Bronchial epithelial cell (primary cell): ENCODE results near the gene NFIC. TPM values are rescaled to one million over a fixed set of nuclear protein-coding genes. Genes with fewer than 3 reads are reported as not detected.

Experiments used
- DNase-seq: peaks from one replicate; pipeline ENCODE4 v3.0.0-alpha.2; 2010; ENCODE audit warnings: low read depth
- FAIRE-seq: peaks from 2 replicates; lab custom pipeline; 2011; peaks lifted over from hg19 to GRCh38; lab: Jason Lieb, UNC
- H3K27me3 ChIP-seq: 2 replicates; pipeline ENCODE4 v1.5.1; 2011; ENCODE audit warnings: low read length; ENCODE audit not compliant: control insufficient read depth, insufficient read depth
- H3K36me3 ChIP-seq: 2 replicates; pipeline ENCODE4 v1.5.1; 2011; ENCODE audit warnings: low read length; ENCODE audit not compliant: control insufficient read depth, insufficient read depth
- H3K4me3 ChIP-seq: 2 replicates; pipeline ENCODE4 v1.5.1; 2011; ENCODE audit warnings: mild to moderate bottlenecking, low read depth, low read length, control low read depth
- total RNA-seq: library from RNA; depleted of rRNA; stranded (reverse); fragments of >200 nt; gene quantifications from 2 replicates; pipeline ENCODE4 v1.2.1, GENCODE V29; 2014
- TF ChIP-seq, protein P1 (sequence below): IDR thresholded peaks from 2 replicates; pipeline ENCODE4 v1.5.1; 2011; ENCODE audit warnings: mild to moderate bottlenecking, moderate library complexity, low read length, control low read depth, inconsistent platforms; ENCODE audit not compliant: insufficient read depth, severe bottlenecking

NFIC gene
- total RNA-seq, 1 donor from 2014 or later = 17.6 TPM

DNA sequence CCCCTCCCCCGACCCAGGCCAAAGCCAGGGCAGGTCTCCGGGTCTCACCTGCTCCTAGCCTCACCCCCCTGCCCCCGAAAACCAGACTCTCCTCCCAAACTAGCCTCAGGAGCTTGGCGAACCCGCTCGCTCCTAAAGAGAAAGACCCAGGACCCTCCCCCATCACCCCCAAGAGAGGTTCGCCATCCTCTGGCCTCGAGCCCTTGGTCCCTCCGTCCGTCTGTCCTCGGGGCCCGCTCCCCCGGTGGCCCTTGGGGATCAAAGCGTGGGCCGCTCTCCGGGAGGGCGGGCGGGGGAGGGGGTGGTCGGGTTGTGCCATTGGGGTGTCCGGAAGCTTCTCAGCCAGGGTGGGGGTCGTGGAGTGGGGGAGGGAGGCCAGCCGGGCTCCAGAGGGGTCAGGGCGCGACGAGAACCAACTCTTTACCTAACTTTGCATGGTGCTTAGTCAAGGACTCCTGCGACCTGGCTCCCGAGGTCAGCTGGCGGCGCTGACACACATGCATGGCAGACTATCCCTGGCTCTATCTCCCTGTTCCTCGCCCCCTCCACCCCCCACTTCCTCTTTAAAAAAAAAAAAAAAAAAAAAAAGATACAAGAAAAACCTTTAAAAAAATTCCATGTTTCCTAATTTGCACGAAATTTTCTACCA is 98.3 kb downstream of the NFIC start:
- TF ChIP-seq, protein P1, sequence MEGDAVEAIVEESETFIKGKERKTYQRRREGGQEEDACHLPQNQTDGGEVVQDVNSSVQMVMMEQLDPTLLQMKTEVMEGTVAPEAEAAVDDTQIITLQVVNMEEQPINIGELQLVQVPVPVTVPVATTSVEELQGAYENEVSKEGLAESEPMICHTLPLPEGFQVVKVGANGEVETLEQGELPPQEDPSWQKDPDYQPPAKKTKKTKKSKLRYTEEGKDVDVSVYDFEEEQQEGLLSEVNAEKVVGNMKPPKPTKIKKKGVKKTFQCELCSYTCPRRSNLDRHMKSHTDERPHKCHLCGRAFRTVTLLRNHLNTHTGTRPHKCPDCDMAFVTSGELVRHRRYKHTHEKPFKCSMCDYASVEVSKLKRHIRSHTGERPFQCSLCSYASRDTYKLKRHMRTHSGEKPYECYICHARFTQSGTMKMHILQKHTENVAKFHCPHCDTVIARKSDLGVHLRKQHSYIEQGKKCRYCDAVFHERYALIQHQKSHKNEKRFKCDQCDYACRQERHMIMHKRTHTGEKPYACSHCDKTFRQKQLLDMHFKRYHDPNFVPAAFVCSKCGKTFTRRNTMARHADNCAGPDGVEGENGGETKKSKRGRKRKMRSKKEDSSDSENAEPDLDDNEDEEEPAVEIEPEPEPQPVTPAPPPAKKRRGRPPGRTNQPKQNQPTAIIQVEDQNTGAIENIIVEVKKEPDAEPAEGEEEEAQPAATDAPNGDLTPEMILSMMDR = no peak
- Histone ChIP-seq H3K4me3 (no peak overlapping the region), H3K36me3 (peaks cover 5% of the 10 kb centered on the region), H3K27me3 (no peaks in the 10 kb centered on the region)
- no peak for DNase-seq
- no peak for FAIRE-seq

GRCh38 chr19:3465552-3465951 is 99.2 kb downstream of the NFIC start:
- DNase-seq (no peak), FAIRE-seq (no peak)

GRCh38 chr19:3466635-3467034 is 100.3 kb downstream of the NFIC start:
- TF ChIP-seq, protein P1 = no peak
- no peaks in the 10 kb centered on the region for H3K27me3 ChIP-seq
- DNase-seq (no peak), FAIRE-seq (no peak)
- H3K4me3 ChIP-seq = no peak overlapping the region
- peaks cover 2% of the 10 kb centered on the region for H3K36me3 ChIP-seq

More at GRCh38 chr19:3465552-3465951, 99.2 kb downstream of the NFIC start:
- TF ChIP-seq, protein P1 = no peak
- no peak overlapping the region for H3K4me3 ChIP-seq
- peaks cover 2% of the 10 kb centered on the region for H3K36me3 ChIP-seq
- no peaks in the 10 kb centered on the region for H3K27me3 ChIP-seq

DNA sequence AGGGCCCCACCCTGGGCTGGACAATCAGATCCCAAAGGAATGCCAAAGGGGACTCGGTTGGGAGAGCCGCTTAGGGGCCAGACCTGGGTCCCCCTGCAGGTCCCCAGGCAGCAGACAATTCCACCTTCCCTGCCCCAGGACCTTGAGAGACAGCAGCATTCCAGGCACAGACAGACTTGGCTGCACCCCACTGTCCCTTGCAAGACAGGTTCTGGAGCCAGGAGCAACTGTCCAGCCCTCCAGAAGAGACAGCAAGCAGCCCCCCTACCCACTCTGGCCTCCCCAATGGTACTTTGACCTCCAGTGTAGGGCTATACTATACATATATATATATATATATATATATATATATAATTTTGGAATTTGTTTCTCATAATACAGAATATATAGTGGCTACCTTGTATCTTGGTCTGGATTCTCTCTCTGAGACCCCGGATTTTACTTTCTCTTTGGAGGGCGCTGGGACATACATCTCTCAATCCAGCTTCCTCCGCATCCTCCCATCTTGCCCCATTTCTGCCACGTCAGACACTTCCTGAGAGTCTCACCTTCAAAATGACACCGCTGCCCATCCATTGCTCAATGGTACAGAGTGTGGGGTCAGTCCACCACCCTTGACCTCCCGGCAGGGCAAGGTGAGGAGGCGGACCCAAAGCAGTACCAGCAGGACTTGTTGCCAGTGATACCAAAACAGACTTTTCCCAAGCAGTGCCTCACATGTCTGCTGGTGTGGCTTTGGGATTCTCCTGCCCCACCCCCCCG is 101.2 kb downstream of the NFIC start:
- no peaks in the 10 kb centered on the region for H3K27me3 ChIP-seq
- no peak for DNase-seq
- H3K4me3 ChIP-seq = no peak overlapping the region
- H3K36me3 ChIP-seq = peaks cover 2% of the 10 kb centered on the region
- FAIRE-seq = no peak
- TF ChIP-seq, protein P1 = no peak

DNA sequence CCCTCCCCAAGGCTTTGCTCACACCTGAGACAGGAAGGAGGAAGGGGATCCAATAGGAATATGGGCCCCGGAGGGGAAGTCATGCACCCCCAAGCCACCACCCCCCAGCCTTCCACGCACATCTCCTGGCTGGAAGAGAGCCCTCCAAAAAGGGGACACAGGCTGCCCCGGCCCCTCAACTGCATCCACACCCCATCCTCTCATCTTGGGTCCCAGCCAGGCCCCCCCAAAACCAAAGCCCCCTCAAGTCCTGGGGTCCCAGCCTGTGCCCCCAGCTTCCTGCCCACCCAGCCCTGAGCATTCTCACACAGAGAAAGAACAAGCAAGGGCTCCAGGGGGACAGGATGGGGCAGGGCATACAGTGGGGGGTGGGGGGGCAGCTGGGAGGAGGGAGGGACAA is 101.8 kb downstream of the NFIC start:
- H3K36me3 ChIP-seq = peaks cover 1% of the 10 kb centered on the region
- H3K4me3 ChIP-seq = no peak overlapping the region
- FAIRE-seq = no peak
- no peaks in the 10 kb centered on the region for H3K27me3 ChIP-seq
- TF ChIP-seq, protein P1 = no peak
- DNase-seq = no peak
